ENCODE data around the gene MAD1L1.

MAD1L1 gene

GRCh38 chr7:2258661-2259365 is 26.1 kb upstream of the MAD1L1 start:
- in situ Hi-C loops (cut with HindIII; ENCODE audit: low sequenced_read_pairs): no loop called here

DNA sequence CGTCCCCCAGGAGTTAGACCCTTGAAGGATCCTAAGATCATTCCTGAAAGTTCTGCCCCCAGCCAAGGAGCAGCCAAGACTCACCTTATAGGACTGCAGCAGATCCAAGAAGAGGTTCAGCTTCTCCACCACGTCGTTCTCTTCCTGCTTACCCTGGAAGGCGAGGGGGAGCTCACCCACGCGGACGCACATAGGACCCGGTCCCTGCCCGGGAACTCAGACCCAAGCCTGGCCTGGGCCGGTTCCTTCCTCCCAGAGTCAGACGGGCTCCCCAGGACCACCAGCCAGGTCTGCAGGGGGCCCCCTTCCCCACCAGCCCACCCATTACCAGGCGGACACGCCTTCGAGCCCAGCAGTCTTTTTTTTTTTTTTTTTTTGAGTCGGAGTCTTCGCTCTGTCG is 24.9 kb upstream of the MAD1L1 start:
- in situ Hi-C loops (cut with HindIII; ENCODE audit: low sequenced_read_pairs): no loop called here

DNA sequence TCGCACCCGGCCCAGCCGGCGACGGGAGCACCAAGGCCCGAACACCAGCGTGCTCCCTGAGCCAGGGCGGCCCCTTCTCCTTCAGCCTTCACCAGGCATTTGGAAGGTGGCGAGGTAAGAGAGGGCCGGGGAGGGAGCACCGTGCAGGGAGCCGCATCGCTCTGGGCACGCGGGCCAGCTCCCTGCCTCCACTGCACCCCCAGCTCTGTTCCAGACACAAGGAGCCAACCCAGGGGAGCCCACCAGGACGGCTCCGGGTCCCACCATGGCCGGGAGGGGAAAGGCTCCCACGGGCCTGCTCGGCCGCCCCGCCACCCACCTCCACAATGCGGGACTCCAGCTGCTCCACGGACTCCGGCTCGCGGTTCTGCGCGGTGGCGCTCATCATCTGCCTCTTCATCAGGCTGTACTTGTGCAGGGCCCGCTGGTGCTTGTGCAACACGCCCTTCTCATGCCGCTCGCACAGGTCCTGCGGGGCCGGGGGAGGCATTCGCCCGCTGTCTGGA is 24.4 kb upstream of the MAD1L1 start:
- in situ Hi-C loops (cut with HindIII; ENCODE audit: low sequenced_read_pairs): no loop called here

DNA sequence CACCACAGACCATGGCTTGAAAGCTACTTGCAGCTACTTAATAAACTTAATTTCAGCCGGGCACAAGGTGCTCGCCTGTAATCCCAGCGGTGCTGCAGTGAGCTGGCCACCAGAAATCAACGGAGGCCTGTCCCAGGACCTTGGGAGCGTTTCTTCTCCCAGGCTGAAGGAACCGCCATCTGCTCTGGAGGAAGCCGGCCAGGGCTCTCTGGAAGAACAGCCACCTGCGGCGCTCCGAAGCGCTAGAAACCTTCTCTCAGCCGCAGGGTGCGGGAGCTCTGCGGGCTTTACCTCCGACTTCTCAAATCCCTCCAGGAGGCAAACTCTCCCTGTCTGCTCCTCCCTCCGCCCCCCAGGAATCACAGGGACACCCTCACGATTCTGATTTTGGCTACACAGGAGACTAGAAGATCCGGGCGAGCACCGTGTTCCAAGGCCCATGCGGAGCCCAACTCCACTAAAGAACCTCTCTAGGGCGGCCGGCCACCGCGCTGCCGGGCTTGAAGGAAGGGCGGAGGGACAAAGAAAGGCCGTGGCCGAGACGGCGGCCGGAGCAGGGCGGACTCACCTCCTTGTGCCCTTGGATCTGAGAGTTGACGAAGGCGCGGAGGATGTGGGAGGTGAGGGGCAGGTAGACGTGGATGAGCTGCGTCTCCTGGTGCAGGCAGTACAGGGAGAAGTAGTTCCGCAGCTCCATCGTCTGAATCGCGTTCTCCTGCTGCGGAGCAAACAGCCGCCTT is 23.7 kb upstream of the MAD1L1 start:
- in situ Hi-C loops (cut with HindIII; ENCODE audit: low sequenced_read_pairs): no loop called here

- in situ Hi-C loops (cut with HindIII; ENCODE audit: low sequenced_read_pairs): no loop called here
These were observed 22.7 kb upstream of the MAD1L1 start for GRCh38 chr7:2255145-2256139.

DNA sequence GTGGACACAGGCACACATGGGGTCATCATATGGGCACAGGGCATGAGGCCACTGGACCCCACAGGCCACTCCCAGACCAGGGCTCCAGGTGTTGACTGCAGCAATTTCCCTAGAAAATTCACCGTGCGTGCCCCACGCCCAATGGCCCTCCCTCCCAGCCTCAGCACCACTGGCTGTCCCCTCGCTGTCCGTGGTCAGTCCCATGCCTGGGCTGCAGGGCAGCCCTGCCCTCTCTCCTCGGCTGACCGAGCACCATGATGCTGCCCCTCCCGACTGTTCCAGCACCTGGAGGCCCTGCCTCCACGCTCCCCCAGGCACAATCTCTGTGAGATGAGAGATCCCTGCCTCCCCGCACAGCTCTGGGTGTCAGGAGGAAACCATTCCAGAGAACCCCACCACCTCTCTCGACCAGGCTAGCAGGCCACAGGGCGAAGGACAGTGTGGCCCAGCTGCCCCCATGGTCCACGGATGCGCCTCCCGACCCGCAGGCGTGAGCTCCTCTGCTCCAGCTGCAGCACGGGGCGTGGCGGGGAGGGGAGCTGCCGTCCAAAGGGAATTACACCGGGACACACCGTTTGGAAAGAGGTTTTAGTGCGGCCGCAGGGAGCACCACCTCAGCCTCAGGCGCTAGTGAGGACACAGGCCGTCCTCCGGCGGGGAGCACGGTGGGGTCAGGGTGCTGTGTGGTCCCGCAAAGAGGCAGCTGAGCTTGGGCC is 21.8 kb upstream of the MAD1L1 start:
- in situ Hi-C loops (cut with HindIII; ENCODE audit: low sequenced_read_pairs): no loop called here

DNA sequence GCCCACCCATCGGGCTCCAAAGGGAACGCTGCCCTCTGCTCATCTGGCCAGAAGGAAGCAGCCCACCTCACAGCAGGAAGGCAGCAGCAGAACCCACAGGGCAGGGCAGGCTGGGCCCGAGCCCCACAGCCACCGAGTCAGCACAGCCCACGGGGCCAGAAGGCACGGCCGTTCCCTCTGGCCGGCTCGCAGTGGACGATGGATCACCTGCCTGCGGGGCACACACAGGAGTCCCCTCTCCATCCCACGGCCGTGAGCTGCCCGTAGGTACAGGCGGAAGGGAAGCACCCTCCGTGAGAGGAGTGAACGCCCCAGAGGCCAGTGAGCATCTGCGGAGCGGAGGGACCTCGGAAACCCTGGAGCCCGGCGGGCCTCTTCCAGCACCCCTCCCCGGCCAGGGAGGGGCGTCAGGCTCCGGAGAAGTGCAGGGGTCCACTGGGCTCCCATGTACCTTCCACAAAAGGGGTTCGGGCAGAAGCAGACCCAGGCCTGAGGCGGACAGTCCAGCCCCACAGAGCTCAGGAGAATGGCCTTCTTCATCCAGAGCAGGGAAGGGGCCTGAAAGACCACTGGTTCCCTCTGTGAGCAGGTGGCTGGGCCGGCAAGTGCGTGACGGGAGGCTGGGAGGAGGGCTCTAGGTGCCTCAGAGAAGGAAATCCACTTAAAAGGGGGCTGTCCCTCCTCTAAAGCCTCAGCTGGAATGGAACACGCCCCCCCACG is 20.9 kb upstream of the MAD1L1 start:
- in situ Hi-C loops (cut with HindIII; ENCODE audit: low sequenced_read_pairs): no loop called here

DNA sequence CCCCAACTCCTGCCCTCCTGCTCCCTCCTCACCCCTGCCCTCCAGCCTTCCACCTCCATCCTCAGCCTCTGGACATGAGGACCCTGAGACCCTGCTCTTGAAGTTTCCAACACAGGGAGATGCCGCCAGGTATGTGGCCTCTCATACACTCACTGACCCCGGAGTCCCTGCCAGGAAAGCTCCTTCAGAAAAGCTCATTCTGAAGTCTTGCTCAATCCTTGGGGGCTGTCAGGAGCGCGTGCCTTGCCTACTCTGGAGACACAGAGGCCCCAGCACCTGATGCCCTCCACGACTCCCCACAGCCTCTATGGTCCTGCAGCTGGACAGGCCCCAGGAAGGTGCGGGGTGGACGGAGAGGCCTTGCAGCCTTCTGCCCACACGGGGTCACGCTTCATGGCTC is 20.3 kb upstream of the MAD1L1 start:
- in situ Hi-C loops (cut with HindIII; ENCODE audit: low sequenced_read_pairs): no loop called here

- in situ Hi-C loops (cut with HindIII; ENCODE audit: low sequenced_read_pairs): no loop called here
These were observed 19.4 kb upstream of the MAD1L1 start for GRCh38 chr7:2251841-2252771.

- in situ Hi-C loops (cut with HindIII; ENCODE audit: low sequenced_read_pairs): no loop called here
These were observed 18.6 kb upstream of the MAD1L1 start for GRCh38 chr7:2251381-2251780.

DNA sequence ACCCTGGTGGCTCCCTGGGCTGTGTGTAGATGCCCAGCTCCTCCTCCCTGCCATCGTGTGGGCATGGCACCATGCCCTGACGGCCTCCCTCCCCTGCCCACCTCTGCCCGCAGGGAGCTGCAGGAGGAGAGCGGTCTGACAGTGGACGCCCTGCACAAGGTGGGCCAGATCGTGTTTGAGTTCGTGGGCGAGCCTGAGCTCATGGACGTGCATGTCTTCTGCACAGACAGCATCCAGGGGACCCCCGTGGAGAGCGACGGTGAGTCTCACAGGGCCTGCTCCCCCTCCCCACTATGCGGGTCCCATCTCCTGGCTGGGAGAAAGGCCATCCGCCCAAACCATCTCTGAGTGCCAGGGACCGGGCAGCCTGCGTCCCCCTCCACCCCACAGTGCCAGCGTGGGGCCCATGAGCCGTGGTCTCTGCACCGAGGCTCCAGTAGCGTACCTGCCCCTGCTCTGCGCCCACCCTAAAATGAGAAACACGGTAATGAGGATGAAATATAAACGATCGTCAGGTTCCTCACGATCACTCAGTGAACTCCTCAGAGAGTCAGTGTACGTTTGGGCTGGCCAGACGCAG is 17.1 kb upstream of the MAD1L1 start:
- in situ Hi-C loops (cut with HindIII; ENCODE audit: low sequenced_read_pairs): no loop called here

DNA sequence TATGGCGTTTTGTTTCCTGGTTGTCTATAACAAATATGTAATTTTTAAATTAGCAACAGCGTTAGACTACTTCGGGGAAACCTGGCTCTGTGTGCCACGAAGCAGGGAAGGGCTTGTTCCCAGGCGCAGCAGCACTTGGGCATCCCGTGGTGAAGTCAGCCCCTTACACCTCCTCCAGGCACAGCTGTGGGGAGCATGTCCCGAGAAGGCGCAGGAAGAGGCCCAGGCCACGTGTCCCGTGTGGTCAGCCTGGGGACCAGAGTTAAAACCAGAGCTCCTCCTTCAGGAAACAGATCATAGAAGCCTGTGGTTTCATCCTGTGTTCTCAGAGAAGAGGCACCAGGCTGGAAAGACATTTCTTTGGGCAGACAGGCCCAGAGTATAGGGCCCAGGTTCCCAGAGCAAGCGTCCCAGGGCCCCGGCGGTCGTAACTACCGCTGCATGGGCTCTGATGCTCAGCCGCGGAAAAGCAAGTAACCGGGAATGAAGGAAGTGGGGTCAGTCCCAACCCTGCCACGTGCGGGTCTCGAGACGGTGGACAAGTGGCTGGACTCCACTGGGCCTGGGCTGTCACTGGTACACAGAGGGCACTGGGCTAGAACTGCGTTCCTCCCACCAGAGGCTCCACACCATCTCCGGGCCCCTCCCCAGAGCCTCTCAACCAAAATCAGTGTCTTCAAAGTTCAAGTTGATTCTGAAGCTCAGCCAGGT is 16.4 kb upstream of the MAD1L1 start:
- in situ Hi-C loops (cut with HindIII; ENCODE audit: low sequenced_read_pairs): no loop called here

DNA sequence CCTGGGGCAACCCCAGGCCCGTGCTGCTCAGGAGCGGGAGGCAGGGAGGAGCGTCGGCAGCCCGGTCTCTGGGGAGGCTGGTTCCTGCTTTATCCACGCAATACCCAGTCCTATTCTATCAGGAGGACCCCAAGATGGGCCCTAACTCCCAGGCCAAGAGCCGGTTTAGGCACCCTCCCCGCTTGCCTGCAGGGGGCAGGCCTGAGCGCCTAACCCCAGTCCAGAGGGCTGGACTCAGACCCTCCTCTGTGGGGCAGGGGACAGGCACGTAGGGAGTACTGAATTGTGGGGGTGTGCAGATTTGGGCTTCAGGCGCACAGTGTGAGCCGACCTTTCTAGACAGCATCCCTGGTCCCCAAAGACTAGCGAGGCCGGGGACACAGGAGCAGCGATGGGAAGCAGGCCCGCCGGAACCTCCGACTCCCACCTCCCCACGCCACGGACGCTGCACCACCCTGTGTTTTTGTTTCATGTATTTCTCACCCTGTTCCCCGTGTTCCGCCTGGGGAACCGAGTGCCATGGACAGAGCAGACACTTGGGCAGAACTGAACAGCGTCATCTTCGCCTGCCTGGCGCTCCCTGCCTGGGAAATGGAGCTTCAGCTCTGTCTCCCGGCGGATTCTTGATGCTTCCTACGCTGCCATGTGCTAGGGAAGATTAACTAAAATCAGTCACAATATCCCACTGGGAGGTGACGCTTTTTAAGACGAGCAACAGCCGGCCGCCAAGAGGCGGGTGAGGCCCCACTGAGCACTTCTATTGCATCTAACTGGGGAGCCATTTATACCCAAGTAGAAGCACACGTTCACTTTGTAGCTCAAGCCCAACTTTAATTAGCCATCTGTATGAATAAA is 14.6 kb upstream of the MAD1L1 start:
- in situ Hi-C loops (cut with HindIII; ENCODE audit: low sequenced_read_pairs): no loop called here

DNA sequence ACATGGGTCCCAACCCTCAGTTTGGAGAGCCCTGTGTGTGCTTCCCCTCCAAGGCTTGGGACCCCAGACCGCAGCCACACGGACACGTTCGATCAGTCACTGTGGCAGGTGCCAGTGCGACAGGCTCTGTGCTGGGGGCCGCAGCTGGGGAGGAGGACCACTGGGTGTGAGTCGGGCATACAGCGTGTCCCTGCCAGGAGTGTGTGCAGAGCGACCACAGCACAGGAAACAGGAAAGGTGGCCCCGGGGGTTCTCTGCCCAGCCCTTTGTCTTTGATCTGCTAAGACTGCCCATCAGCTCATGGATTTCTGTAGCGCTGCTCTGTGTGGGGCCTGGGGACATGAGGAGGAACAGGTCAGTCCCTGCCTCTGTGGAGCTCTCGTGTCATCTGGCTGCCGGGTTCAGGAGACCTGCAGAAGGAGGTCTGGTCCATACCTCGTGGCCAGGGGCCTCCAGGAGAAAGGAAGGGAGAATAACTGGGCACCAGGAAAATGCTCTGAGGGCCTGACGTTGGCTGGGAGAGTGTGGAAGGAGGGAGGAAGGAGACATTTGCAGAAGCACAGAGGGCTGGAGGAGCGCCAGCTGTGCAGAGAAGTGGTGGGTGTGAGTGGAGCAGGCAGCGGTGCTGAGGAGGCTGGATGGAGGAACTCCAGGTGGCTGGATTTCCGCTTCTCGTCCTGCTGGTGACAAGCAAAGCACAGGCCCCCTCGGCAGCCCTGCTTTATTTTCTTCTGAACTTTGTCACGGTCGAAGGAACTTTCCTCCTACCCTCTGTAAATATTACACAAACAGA is 13.3 kb upstream of the MAD1L1 start:
- in situ Hi-C loops (cut with HindIII; ENCODE audit: low sequenced_read_pairs): no loop called here

DNA sequence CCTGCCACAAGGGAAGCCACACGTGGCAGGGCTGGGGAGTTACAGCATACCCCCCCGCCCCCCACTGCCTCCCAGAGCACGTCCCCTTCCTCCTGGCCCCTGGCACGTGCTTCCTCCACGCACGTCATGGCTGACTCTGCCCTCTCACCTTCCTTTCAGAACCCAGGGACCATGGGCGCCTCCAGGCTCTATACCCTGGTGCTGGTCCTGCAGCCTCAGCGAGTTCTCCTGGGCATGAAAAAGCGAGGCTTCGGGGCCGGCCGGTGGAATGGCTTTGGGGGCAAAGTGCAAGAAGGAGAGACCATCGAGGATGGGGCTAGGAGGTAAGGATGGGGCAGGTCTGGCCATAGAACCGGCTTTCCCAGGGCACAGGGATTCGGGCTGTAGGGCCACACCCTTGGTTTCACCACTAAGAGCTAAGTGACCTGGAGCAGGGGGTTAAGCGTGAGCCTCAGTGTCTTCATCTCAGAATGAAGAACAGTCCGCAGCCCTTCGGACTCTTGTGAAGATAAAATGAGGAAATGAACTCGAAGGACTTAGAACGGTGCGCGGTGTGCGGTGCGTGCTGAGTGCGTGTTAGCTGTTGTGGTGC is 11.8 kb upstream of the MAD1L1 start:
- in situ Hi-C loops (cut with HindIII; ENCODE audit: low sequenced_read_pairs): no loop called here

DNA sequence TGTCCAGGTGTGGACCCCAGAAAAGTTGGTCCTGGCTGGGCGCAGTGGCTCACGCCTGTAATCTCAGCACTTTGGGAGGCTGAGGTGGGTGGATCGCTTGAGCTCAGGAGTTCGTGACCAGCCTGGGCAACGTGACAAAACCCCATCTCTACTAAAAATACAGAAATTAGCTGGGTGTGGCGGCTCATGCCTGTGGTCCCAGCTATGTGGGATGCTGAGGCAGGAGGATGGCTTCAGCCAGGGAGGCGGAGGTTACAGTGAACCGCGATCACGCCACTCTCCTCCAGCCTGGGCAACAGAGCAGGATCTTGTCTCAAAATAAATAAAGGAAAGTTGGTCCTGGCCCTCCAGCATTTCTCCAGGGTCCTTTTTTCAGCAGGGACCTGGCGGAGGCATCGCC is 10.7 kb upstream of the MAD1L1 start:
- in situ Hi-C loops (cut with HindIII; ENCODE audit: low sequenced_read_pairs): no loop called here
